ENCODE data around the gene PGM5.

The PGM5 gene

DNA sequence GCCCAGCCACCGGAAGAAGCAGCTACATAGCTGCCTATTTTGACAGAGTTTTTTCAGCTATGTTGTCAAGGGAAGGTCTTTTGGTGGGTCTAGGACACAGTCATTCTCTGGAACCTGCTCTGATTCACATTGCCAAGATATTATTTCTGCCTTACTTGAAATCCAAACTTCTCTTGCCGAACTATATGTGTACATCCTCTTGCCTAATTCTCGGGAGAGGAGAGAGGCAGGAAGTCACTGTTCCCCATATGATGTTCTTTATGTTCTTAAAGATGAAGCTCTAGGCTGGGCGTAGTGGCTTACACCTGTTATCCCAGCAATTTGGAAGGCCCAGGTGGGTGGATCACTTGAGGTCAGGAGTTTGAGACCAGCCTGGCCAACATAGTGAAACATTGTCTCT is 175.7 kb downstream of the PGM5 start:
- TF ChIP-seq CTCF (IDR thresholded peaks at IDR 0.05; ENCODE audit: low read depth, low read length) = no peak
- no peak overlapping the region for H3K4me3 ChIP-seq (ENCODE audit: low read depth, low read length)

GRCh38 chr9:68533678-68534077 is 177.3 kb downstream of the PGM5 start:
- no peak for TF ChIP-seq CTCF (IDR thresholded peaks at IDR 0.05; ENCODE audit: low read depth, low read length)
- no peak overlapping the region for H3K4me3 ChIP-seq (ENCODE audit: low read depth, low read length)

DNA sequence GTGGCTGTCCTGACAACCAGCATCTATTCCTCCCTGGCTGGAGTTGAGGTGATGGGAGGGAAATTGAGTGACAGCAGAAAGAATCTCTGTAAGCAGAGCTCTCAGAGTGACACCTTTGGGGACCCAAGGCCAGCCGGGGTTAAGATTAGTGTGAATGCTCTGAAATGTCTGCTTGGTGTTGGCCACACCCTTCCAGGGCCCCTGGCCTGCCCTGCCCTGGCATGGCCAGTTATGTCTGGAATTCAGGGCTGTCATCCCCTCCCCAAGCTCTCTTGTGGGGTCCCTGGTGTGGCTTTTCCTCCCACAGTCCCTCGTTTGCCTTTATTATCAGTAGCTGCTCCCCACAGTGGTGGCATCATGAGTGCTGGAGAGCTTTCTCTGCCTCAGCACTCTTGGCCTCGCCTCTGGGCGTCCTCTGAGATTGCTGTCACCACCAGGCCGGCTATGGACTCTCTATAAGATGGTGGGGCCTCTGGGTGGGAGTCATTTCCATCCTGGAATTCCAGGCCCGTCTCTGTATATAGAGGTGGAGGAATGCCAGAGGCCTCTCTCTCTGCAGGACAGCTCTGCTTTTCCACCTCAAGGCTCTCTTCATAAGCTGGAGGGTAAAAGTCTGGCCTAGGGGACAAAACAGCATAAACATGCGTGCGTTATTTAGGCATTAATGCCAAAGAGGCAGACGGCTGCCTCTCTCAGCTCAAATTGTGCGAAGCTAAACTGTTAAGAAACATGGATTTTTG is 180.6 kb downstream of the PGM5 start:
- no peak overlapping the region for H3K4me3 ChIP-seq (ENCODE audit: low read depth, low read length)
- TF ChIP-seq CTCF (IDR thresholded peaks at IDR 0.05; ENCODE audit: low read depth, low read length) = no peak

DNA sequence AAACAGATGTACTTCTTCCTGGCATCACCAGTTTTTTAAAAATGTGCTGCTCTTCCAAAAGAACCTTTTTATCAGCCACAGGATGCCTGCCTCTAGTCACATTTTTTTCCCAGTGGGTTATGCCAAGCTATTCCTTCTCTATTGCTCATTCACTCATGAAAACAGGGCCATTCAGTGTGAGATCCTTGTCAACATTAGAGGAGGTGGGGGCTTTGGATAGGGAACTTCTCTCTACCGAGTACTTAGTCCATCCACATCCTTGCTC is 181.1 kb downstream of the PGM5 start:
- no peak overlapping the region for H3K4me3 ChIP-seq (ENCODE audit: low read depth, low read length)
- TF ChIP-seq CTCF (IDR thresholded peaks at IDR 0.05; ENCODE audit: low read depth, low read length) = no peak

DNA sequence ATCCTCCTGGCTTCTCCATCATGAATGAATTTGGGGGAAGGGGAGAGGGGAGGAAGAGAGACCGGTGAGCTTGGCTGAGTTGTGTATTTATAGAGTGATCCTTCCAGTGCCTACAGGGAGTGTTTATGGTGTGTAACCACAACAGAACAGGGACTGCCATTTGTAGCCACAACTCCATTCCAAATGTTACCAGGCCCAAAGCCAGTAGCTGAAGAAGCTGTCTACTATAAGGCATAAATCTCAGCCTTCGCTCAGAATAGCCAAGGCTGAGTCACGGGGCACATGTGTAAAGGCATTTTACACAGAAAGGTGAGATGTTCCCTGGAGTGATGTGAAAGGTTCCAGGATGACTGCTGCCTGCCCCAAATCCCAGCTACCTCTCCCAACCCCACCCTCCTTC is 181.8 kb downstream of the PGM5 start:
- H3K4me3 ChIP-seq (ENCODE audit: low read depth, low read length) = no peak overlapping the region
- no peak for TF ChIP-seq CTCF (IDR thresholded peaks at IDR 0.05; ENCODE audit: low read depth, low read length)

GRCh38 chr9:68540712-68541535 is 184.5 kb downstream of the PGM5 start, which contains the start of gene TMEM252:
TMEM252 (minus strand) TSS chr9:68540883; CDS start chr9:68540814, 69 bp downstream.
- no peak within 1 kb of the TSS for H3K4me3 ChIP-seq (ENCODE audit: low read depth, low read length)
- TF ChIP-seq CTCF (IDR thresholded peaks at IDR 0.05; ENCODE audit: low read depth, low read length) = no peak

- H3K4me3 ChIP-seq (ENCODE audit: low read depth, low read length) = no peak overlapping the region
- TF ChIP-seq CTCF (IDR thresholded peaks at IDR 0.05; ENCODE audit: low read depth, low read length) = no peak
Measured at GRCh38 chr9:68541568-68541967, 185.2 kb downstream of the PGM5 start.
